ENCODE measurements around the gene SEMA4D.

DNA sequence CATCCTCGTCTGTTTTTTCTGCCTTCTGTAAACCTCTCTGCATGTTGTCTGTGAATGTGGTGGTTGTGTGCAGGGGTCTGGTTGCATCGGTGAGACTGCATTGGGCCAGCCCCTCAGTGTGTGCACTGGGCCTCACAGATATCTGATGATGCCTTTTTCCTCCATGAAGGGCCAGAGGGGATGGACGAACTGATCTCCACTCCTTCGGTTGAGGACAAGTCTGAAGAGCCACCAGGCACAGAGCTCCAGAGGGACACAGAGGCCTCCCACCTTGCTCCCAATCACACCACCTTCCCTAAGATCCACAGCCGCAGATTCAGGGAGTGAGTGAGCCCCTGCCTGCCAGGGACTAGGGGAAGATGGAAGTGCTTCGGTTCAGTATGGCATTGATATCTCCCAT lies 148.3 kb downstream of the SEMA4D start:
- TF ChIP-seq, protein P1, sequence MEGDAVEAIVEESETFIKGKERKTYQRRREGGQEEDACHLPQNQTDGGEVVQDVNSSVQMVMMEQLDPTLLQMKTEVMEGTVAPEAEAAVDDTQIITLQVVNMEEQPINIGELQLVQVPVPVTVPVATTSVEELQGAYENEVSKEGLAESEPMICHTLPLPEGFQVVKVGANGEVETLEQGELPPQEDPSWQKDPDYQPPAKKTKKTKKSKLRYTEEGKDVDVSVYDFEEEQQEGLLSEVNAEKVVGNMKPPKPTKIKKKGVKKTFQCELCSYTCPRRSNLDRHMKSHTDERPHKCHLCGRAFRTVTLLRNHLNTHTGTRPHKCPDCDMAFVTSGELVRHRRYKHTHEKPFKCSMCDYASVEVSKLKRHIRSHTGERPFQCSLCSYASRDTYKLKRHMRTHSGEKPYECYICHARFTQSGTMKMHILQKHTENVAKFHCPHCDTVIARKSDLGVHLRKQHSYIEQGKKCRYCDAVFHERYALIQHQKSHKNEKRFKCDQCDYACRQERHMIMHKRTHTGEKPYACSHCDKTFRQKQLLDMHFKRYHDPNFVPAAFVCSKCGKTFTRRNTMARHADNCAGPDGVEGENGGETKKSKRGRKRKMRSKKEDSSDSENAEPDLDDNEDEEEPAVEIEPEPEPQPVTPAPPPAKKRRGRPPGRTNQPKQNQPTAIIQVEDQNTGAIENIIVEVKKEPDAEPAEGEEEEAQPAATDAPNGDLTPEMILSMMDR (conservative IDR thresholded peaks at IDR 0.05; ENCODE audit: low read length): no peak
- TF ChIP-seq EZH2phosphoT487 (IDR thresholded peaks at IDR 0.05; ENCODE audit: borderline replicate concordance): no peak
